Tibial artery (tissue), 4 donors: ENCODE measurements around the gene C19orf81.
"Not testable (repeated sequence)": the region's sequence is repeated elsewhere in the genome, so short reads cannot be mapped to it uniquely, and the experiment has no call there.

Experiments used
- DNase-seq, 2 donors: peaks; one replicate each; pipeline ENCODE4 v3.0.0-alpha.2; 2019
- H3K27ac ChIP-seq, 2 donors: fragments of 200-600 bp; sonication (generic) in 1 of 2; 1 replicate in 1 of 2; 2 replicates in 1 of 2; pipeline ENCODE4 v1.5.1; 2018 to 2019; ENCODE audit warnings: mild to moderate bottlenecking in 1 of 2
- H3K27me3 ChIP-seq, 2 donors: fragments of 200-600 bp; sonication (generic) in 1 of 2; one replicate each; pipeline versions ENCODE4 v1.5.1 to v1.6.0; 2016 to 2019
- H3K36me3 ChIP-seq, 3 donors: fragments of 200-600 bp; sonication (generic) in 2 of 3; one replicate each; pipeline ENCODE4 v1.5.1; 2016 to 2019; ENCODE audit warnings: mild to moderate bottlenecking in 2 of 3
- H3K4me1 ChIP-seq, 4 donors: fragments of 200-600 bp; sonication (generic) in 2 of 4; 1 replicate in 3 of 4; 2 replicates in 1 of 4; pipeline ENCODE4 v1.5.1; 2016 to 2019
- H3K4me3 ChIP-seq, 2 donors: fragments of 200-600 bp; sonication (generic) in 1 of 2; 1 replicate in 1 of 2; 2 replicates in 1 of 2; pipeline ENCODE4 v1.5.1; 2018 to 2019; ENCODE audit warnings: mild to moderate bottlenecking in 2 of 2
- H3K9me3 ChIP-seq, 3 donors: fragments of 200-600 bp; sonication (generic) in 1 of 3; one replicate each; pipeline ENCODE4 v1.5.1; 2016 to 2019
- CTCF ChIP-seq, 2 experiments: fragments of 200-600 bp in 1 of 2; fragments of 450-650 bp in 1 of 2; IDR thresholded peaks; one replicate each; pipeline ENCODE4 v1.5.1; 2017 to 2019; ENCODE audit warnings: antibody characterized with exemption in 2 of 2, mild to moderate bottlenecking in 1 of 2, moderate library complexity in 1 of 2
- intact Hi-C: fragments of 100-400 bp; cut with DNase I; formaldehyde crosslinking; loops from one replicate; pipeline ENCODE4 v1.15.0; 2023; ENCODE audit warnings: low total_unique reads

C19orf81 gene

GRCh38 chr19:50649433-50650391, at the start of gene C19orf81:
Gene C19orf81 (plus strand): TSS chr19:50649445. CDS start chr19:50649445, 0 bp downstream.
- TF ChIP-seq CTCF (IDR thresholded peaks at IDR 0.05): no peak
- Histone ChIP-seq H3K27ac (no peak within 1 kb of the TSS), H3K4me3 (no peak within 1 kb of the TSS), H3K27me3 (peaks cover 0 to 44% of the 10 kb centered on the region in 2 donors), H3K9me3 (peaks cover 0 to 8% (median 4%) of the 10 kb centered on the region in 3 donors), H3K4me1 (no peaks in the 10 kb centered on the region), H3K36me3 (no peaks in the 10 kb centered on the region)
- DNase-seq: no peak
- intact Hi-C loops: no loop called here

GRCh38 chr19:50601407-50602088, 47.7 kb upstream of the C19orf81 start:
- peaks cover 0 to 26% of the 10 kb centered on the region in 2 donors for H3K27me3 ChIP-seq
- H3K36me3 ChIP-seq: no peaks in the 10 kb centered on the region
- intact Hi-C loops: no loop called here
- no peaks in the 10 kb centered on the region for H3K9me3 ChIP-seq
- no peak for DNase-seq
- no peak overlapping the region for H3K27ac ChIP-seq
- no peaks in the 10 kb centered on the region for H3K4me1 ChIP-seq
- no peak for TF ChIP-seq CTCF (IDR thresholded peaks at IDR 0.05)
- no peak overlapping the region for H3K4me3 ChIP-seq

- no peaks in the 10 kb centered on the region for H3K9me3 ChIP-seq
- TF ChIP-seq CTCF (IDR thresholded peaks at IDR 0.05): no peak
- no peak overlapping the region for H3K27ac ChIP-seq
- intact Hi-C loops: no loop called here
- no peaks in the 10 kb centered on the region for H3K4me1 ChIP-seq
- peaks cover 0 to 31% of the 10 kb centered on the region in 2 donors for H3K27me3 ChIP-seq
- H3K36me3 ChIP-seq: no peaks in the 10 kb centered on the region
- no peak overlapping the region for H3K4me3 ChIP-seq
- no peak for DNase-seq
These were observed 47.2 kb upstream of the C19orf81 start for GRCh38 chr19:50602089-50602422.

- no peak for DNase-seq
- H3K27me3 ChIP-seq: peaks cover 0 to 35% of the 10 kb centered on the region in 2 donors
- TF ChIP-seq CTCF (IDR thresholded peaks at IDR 0.05): no peak
These were observed 46.7 kb upstream of the C19orf81 start for GRCh38 chr19:50602496-50602895.

GRCh38 chr19:50602935-50603334, 46.3 kb upstream of the C19orf81 start:
- H3K36me3 ChIP-seq: no peaks in the 10 kb centered on the region
- no peaks in the 10 kb centered on the region for H3K9me3 ChIP-seq
- H3K4me1 ChIP-seq: peaks cover 0 to under 1% (median 0%) of the 10 kb centered on the region in 4 donors
- no peak overlapping the region for H3K4me3 ChIP-seq
- H3K27ac ChIP-seq: no peak overlapping the region
- DNase-seq: no peak
- peaks cover 0 to 37% of the 10 kb centered on the region in 2 donors for H3K27me3 ChIP-seq
- no peak for TF ChIP-seq CTCF (IDR thresholded peaks at IDR 0.05)
- intact Hi-C loops: no loop called here

More at GRCh38 chr19:50602496-50602895, 46.7 kb upstream of the C19orf81 start:
- no peak overlapping the region for H3K4me3 ChIP-seq
- H3K4me1 ChIP-seq: no peaks in the 10 kb centered on the region
- intact Hi-C loops: no loop called here
- H3K27ac ChIP-seq: no peak overlapping the region
- no peaks in the 10 kb centered on the region for H3K36me3 ChIP-seq
- no peaks in the 10 kb centered on the region for H3K9me3 ChIP-seq

- H3K27ac ChIP-seq, H3K4me1 ChIP-seq, intact Hi-C loops, H3K9me3 ChIP-seq, DNase-seq, H3K36me3 ChIP-seq, H3K4me3 ChIP-seq: not testable (repeated sequence)
- peaks cover 0 to 37% of the 10 kb centered on the region in 2 donors for H3K27me3 ChIP-seq
These were observed 44.8 kb upstream of the C19orf81 start for GRCh38 chr19:50604264-50605073.

- H3K9me3 ChIP-seq, intact Hi-C loops, H3K27ac ChIP-seq, H3K4me1 ChIP-seq, H3K4me3 ChIP-seq, H3K36me3 ChIP-seq, DNase-seq: not testable (repeated sequence)
- peaks cover 0 to 32% of the 10 kb centered on the region in 2 donors for H3K27me3 ChIP-seq
These were observed 43.0 kb upstream of the C19orf81 start for GRCh38 chr19:50606059-50606836.
